Measurements from ENCODE around the gene DRD2.

The DRD2 gene

DNA sequence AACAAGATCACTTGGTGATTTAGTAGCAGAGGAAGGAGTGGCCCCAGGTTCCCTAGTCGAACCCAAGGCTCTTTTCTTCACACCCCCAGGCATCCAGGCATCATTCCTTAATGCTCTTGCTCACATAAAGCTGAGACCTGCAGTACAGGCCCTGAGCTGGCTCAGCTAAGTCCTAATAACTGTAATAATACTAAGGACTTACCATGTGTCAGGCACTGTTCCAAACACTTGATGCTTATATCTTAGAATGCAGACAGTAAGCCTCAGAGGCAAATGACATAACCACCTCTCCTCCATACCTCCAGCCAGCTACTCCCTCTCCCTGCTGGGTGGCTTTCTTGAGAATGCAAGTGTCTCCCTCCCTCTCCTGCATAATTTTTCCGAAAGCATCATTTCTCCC, 54.4 kb downstream of the DRD2 start:
- Histone ChIP-seq H3K36me3 (ENCODE audit: insufficient read depth, insufficient read length, low read length) (no peaks in the 10 kb centered on the region), H3K9me3 (ENCODE audit: insufficient read depth, low read length) (no peaks in the 10 kb centered on the region), H3K9ac (ENCODE audit: insufficient read length, low read depth) (no peak overlapping the region), H3K4me3 (ENCODE audit: insufficient read length, low read depth) (no peak overlapping the region), H3K4me1 (ENCODE audit: insufficient read depth, insufficient read length) (no peaks in the 10 kb centered on the region), H3K27me3 (ENCODE audit: insufficient read depth, insufficient read length) (no peaks in the 10 kb centered on the region)
- TF ChIP-seq YY1 (IDR thresholded peaks at IDR 0.05; ENCODE audit: insufficient read depth, insufficient read length): no peak
- no peak for TF ChIP-seq ZNF274 (IDR thresholded peaks at IDR 0.05; ENCODE audit: low read depth, low read length)
- no peak for TF ChIP-seq SUZ12 (IDR thresholded peaks at IDR 0.05; ENCODE audit: extremely low read depth, insufficient read depth, insufficient read length)
- no peak for DNase-seq (ENCODE audit: low read depth, low spot score)

DNA sequence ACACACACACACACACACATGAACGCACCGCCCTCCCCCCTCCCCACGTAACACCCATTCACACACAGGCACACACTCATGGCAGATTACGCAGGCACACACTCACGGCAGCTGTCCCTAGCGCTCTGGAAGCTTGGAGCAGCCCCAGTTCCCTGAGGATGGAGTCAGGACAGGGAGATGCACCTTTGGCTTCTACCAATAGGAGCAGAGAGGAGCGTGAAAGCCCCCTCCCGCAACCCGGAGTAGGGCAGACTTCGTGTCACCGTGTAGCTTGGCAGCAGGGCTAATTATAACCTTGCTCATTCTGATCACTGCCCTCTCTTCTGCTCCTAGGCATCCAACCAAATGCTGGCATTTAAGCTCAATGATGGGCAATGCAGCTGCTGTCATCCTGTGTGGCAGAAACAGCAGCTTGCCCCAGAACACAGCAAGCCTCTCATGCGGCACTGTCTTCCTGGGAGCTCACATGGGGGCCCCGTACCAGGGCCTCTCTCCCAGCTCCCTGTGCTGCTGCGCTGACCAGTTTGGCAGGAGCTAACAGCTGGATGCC, 55.7 kb downstream of the DRD2 start:
- H3K36me3 ChIP-seq (ENCODE audit: insufficient read depth, insufficient read length, low read length): no peaks in the 10 kb centered on the region
- no peak for DNase-seq (ENCODE audit: low read depth, low spot score)
- no peaks in the 10 kb centered on the region for H3K27me3 ChIP-seq (ENCODE audit: insufficient read depth, insufficient read length)
- H3K9me3 ChIP-seq (ENCODE audit: insufficient read depth, low read length): no peaks in the 10 kb centered on the region
- no peaks in the 10 kb centered on the region for H3K4me1 ChIP-seq (ENCODE audit: insufficient read depth, insufficient read length)
- H3K4me3 ChIP-seq (ENCODE audit: insufficient read length, low read depth): no peak overlapping the region
- no peak overlapping the region for H3K9ac ChIP-seq (ENCODE audit: insufficient read length, low read depth)
- TF ChIP-seq YY1 (IDR thresholded peaks at IDR 0.05; ENCODE audit: insufficient read depth, insufficient read length): no peak
- no peak for TF ChIP-seq ZNF274 (IDR thresholded peaks at IDR 0.05; ENCODE audit: low read depth, low read length)
- TF ChIP-seq SUZ12 (IDR thresholded peaks at IDR 0.05; ENCODE audit: extremely low read depth, insufficient read depth, insufficient read length): no peak

DNA sequence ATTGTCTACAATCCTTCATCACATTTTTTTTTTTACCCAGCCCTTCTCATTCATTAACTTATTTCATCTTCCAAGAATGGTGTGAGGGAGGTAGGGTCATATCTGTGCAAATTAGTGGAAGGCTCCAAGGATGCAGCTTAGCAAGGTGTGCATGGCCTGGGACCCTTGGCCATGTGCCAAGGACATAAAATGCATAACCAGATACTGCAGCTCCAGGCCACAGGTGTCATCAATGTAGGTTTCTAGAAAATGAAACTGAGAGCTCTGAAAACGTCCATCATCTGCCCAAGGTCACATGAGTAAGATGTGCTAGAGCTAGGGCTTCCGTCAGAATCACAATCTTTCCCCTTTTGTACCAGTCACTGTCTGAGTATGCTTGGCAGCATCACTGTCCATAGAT, 57.8 kb downstream of the DRD2 start:
- Histone ChIP-seq H3K4me1 (ENCODE audit: insufficient read depth, insufficient read length) (no peaks in the 10 kb centered on the region), H3K36me3 (ENCODE audit: insufficient read depth, insufficient read length, low read length) (no peaks in the 10 kb centered on the region), H3K4me3 (ENCODE audit: insufficient read length, low read depth) (no peak overlapping the region), H3K27me3 (ENCODE audit: insufficient read depth, insufficient read length) (no peaks in the 10 kb centered on the region), H3K9me3 (ENCODE audit: insufficient read depth, low read length) (no peaks in the 10 kb centered on the region), H3K9ac (ENCODE audit: insufficient read length, low read depth) (no peak overlapping the region)
- no peak for TF ChIP-seq ZNF274 (IDR thresholded peaks at IDR 0.05; ENCODE audit: low read depth, low read length)
- TF ChIP-seq SUZ12 (IDR thresholded peaks at IDR 0.05; ENCODE audit: extremely low read depth, insufficient read depth, insufficient read length): no peak
- no peak for TF ChIP-seq YY1 (IDR thresholded peaks at IDR 0.05; ENCODE audit: insufficient read depth, insufficient read length)
- no peak for DNase-seq (ENCODE audit: low read depth, low spot score)

DNA sequence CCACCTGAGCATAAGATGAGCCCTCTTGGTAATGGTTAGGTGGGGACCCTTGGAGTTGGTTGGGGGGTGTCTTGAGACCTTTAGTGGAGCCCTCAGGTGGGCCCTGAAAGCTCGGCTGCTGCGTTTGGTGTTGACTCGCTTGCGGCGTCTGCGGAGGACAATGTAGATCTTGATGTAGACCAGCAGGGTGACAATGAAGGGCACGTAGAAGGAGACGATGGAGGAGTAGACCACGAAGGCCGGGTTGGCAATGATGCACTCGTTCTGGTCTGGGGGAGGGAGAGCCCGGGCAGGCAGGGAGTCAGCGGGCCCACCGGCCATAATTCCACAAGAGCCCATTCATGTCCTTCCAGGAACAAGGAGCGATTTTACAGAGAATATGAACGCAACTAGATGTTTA, 59.9 kb downstream of the DRD2 start:
- no peaks in the 10 kb centered on the region for H3K27me3 ChIP-seq (ENCODE audit: insufficient read depth, insufficient read length)
- H3K4me1 ChIP-seq (ENCODE audit: insufficient read depth, insufficient read length): no peaks in the 10 kb centered on the region
- no peak overlapping the region for H3K4me3 ChIP-seq (ENCODE audit: insufficient read length, low read depth)
- DNase-seq (ENCODE audit: low read depth, low spot score): no peak
- H3K9ac ChIP-seq (ENCODE audit: insufficient read length, low read depth): no peak overlapping the region
- no peaks in the 10 kb centered on the region for H3K36me3 ChIP-seq (ENCODE audit: insufficient read depth, insufficient read length, low read length)
- no peaks in the 10 kb centered on the region for H3K9me3 ChIP-seq (ENCODE audit: insufficient read depth, low read length)
- no peak for TF ChIP-seq ZNF274 (IDR thresholded peaks at IDR 0.05; ENCODE audit: low read depth, low read length)
- no peak for TF ChIP-seq SUZ12 (IDR thresholded peaks at IDR 0.05; ENCODE audit: extremely low read depth, insufficient read depth, insufficient read length)
- TF ChIP-seq YY1 (IDR thresholded peaks at IDR 0.05; ENCODE audit: insufficient read depth, insufficient read length): no peak

DNA sequence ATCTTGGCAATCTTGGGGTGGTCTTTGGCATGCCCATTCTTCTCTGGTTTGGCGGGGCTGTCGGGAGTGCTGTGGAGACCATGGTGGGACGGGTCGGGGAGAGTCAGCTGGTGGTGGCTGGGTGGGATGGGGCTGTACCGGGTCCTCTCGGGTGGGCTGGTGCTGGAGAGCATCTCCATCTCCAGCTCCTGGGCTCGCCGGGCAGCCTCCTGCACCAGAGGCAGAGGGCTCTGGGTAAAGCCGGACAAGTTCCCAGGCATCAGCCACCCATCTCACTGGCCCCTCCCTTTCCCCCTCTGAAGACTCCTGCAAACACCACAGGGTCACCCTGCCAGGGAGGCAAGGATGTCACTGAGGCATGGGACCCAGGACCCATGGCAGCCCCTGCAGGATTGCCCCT, 62.5 kb downstream of the DRD2 start:
- no peak overlapping the region for H3K4me3 ChIP-seq (ENCODE audit: insufficient read length, low read depth)
- no peak overlapping the region for H3K9ac ChIP-seq (ENCODE audit: insufficient read length, low read depth)
- no peaks in the 10 kb centered on the region for H3K9me3 ChIP-seq (ENCODE audit: insufficient read depth, low read length)
- DNase-seq (ENCODE audit: low read depth, low spot score): no peak
- no peak for TF ChIP-seq ZNF274 (IDR thresholded peaks at IDR 0.05; ENCODE audit: low read depth, low read length)
- TF ChIP-seq YY1 (IDR thresholded peaks at IDR 0.05; ENCODE audit: insufficient read depth, insufficient read length): no peak
- no peak for TF ChIP-seq SUZ12 (IDR thresholded peaks at IDR 0.05; ENCODE audit: extremely low read depth, insufficient read depth, insufficient read length)
- H3K4me1 ChIP-seq (ENCODE audit: insufficient read depth, insufficient read length): no peaks in the 10 kb centered on the region
- no peaks in the 10 kb centered on the region for H3K27me3 ChIP-seq (ENCODE audit: insufficient read depth, insufficient read length)
- no peaks in the 10 kb centered on the region for H3K36me3 ChIP-seq (ENCODE audit: insufficient read depth, insufficient read length, low read length)

DNA sequence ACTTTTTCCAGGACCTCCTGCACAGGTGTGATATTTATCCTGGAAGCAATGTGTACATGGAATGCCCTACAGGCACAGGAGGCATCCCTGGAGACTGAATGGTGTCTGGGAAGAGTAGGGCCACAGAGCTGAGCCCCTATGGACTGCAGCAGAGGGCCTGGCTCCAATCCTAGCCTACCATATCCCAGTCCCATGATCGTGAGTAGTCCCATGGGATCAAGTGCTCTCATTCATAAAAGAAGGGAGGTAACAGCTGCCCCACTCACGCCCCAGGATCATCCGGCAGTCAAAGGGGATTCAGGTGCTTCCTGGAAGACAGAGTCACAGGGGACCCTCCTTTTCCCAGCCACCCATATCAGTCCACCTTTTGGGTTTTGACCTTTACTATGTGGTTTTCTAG, 63.7 kb downstream of the DRD2 start:
- Histone ChIP-seq H3K4me1 (ENCODE audit: insufficient read depth, insufficient read length) (no peaks in the 10 kb centered on the region), H3K27me3 (ENCODE audit: insufficient read depth, insufficient read length) (no peaks in the 10 kb centered on the region), H3K9me3 (ENCODE audit: insufficient read depth, low read length) (no peaks in the 10 kb centered on the region), H3K4me3 (ENCODE audit: insufficient read length, low read depth) (no peak overlapping the region), H3K36me3 (ENCODE audit: insufficient read depth, insufficient read length, low read length) (no peaks in the 10 kb centered on the region), H3K9ac (ENCODE audit: insufficient read length, low read depth) (no peak overlapping the region)
- no peak for TF ChIP-seq ZNF274 (IDR thresholded peaks at IDR 0.05; ENCODE audit: low read depth, low read length)
- TF ChIP-seq SUZ12 (IDR thresholded peaks at IDR 0.05; ENCODE audit: extremely low read depth, insufficient read depth, insufficient read length): no peak
- no peak for TF ChIP-seq YY1 (IDR thresholded peaks at IDR 0.05; ENCODE audit: insufficient read depth, insufficient read length)
- DNase-seq (ENCODE audit: low read depth, low spot score): no peak

DNA sequence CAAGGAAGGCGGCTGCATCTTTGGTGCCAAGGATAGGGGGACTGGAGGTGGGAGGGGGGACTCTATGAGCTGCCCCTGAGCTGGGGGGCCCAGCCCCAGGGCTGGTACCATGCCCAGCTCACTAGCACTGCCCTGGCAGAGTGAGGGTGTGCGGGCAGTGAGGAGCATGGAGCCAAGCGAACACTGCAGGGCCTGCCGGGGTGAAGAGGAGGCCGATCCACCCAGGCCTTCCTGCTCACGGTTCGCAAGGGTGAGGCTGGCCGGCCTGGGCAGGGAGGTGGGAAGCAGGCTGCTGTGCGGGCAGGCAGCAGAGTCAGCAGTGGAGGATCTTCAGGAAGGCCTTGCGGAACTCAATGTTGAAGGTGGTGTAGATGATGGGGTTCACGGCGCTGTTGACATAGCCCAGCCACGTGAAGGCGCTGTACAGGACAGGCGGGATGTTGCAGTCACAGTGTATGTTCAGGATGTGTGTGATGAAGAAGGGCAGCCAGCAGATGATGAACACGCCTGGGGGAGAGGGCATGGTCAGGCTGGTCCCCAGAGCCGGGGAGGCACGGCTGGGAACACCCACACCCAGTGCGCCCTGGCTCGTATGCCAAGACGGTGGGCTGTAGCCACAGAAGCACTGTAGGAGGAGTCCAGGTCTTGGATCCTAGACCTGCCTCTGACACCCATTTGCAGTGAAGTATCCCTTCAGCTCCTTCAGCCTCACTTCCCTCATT, 64.6 kb downstream of the DRD2 start:
- Histone ChIP-seq H3K27me3 (ENCODE audit: insufficient read depth, insufficient read length) (no peaks in the 10 kb centered on the region), H3K9ac (ENCODE audit: insufficient read length, low read depth) (no peak overlapping the region), H3K9me3 (ENCODE audit: insufficient read depth, low read length) (no peaks in the 10 kb centered on the region), H3K4me1 (ENCODE audit: insufficient read depth, insufficient read length) (peaks cover 3% of the 10 kb centered on the region), H3K4me3 (ENCODE audit: insufficient read length, low read depth) (no peak overlapping the region), H3K36me3 (ENCODE audit: insufficient read depth, insufficient read length, low read length) (no peaks in the 10 kb centered on the region)
- TF ChIP-seq ZNF274 (IDR thresholded peaks at IDR 0.05; ENCODE audit: low read depth, low read length): no peak
- TF ChIP-seq YY1 (IDR thresholded peaks at IDR 0.05; ENCODE audit: insufficient read depth, insufficient read length): no peak
- TF ChIP-seq SUZ12 (IDR thresholded peaks at IDR 0.05; ENCODE audit: extremely low read depth, insufficient read depth, insufficient read length): no peak
- no peak for DNase-seq (ENCODE audit: low read depth, low spot score)
